GM13977 (cell line): ENCODE data around the gene FRMD4A.

ENCODE experiments used
- DNase-seq: peaks from one replicate; pipeline ENCODE4 v3.0.0; 2012; ENCODE audit warnings: low spot score
- in situ Hi-C: fragments of 300-500 bp; cut with MboI; formaldehyde crosslinking; loops from one replicate; pipeline ENCODE4 v1.12.0; 2022; ENCODE audit warnings: low sequenced_read_pairs, low pct_unique_long_range_greater_than_20kb, mixed read lengths, inconsistent platforms; ENCODE audit not compliant: unreplicated experiment
- TF ChIP-seq, protein P1 (sequence below): IDR thresholded peaks from 2 replicates; pipeline ENCODE4 v1.5.1; 2012; ENCODE audit warnings: mild to moderate bottlenecking, control low read depth; ENCODE audit not compliant: insufficient read depth; ENCODE audit errors: extremely low read depth, missing control alignments

The FRMD4A gene

DNA sequence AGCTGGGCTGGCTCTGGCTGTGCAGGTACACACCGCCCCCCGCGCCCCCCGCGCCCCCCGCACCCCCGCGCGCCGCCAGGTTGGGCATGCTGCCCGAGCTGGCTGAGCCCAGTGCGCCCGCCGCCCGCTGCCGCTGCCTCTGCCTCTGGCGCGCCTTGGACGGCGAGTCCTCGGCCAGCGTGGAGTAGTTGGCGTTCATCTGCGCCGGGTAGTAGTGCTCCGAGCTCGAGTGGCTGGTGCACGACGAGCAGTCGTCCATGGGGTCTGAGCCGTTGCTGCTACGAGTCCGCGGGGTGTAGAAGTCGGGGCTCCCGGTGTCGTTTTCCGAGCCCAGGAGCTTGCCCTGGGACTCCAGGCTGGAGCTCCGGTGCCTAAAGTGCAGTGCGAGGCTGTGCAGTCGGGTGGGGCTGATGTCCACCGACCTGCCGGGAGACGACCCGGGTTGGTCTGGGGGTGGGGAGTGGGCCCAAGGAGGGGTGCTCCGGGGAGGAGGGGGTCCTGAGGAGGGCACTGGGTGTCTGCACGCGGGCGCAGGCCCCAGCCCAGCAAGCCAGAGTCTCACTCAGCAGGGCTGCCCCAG is 673.5 kb downstream of the FRMD4A start:
- in situ Hi-C loops = no loop called here
- no peak for DNase-seq
- TF ChIP-seq, protein P1, sequence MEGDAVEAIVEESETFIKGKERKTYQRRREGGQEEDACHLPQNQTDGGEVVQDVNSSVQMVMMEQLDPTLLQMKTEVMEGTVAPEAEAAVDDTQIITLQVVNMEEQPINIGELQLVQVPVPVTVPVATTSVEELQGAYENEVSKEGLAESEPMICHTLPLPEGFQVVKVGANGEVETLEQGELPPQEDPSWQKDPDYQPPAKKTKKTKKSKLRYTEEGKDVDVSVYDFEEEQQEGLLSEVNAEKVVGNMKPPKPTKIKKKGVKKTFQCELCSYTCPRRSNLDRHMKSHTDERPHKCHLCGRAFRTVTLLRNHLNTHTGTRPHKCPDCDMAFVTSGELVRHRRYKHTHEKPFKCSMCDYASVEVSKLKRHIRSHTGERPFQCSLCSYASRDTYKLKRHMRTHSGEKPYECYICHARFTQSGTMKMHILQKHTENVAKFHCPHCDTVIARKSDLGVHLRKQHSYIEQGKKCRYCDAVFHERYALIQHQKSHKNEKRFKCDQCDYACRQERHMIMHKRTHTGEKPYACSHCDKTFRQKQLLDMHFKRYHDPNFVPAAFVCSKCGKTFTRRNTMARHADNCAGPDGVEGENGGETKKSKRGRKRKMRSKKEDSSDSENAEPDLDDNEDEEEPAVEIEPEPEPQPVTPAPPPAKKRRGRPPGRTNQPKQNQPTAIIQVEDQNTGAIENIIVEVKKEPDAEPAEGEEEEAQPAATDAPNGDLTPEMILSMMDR = no peak

DNA sequence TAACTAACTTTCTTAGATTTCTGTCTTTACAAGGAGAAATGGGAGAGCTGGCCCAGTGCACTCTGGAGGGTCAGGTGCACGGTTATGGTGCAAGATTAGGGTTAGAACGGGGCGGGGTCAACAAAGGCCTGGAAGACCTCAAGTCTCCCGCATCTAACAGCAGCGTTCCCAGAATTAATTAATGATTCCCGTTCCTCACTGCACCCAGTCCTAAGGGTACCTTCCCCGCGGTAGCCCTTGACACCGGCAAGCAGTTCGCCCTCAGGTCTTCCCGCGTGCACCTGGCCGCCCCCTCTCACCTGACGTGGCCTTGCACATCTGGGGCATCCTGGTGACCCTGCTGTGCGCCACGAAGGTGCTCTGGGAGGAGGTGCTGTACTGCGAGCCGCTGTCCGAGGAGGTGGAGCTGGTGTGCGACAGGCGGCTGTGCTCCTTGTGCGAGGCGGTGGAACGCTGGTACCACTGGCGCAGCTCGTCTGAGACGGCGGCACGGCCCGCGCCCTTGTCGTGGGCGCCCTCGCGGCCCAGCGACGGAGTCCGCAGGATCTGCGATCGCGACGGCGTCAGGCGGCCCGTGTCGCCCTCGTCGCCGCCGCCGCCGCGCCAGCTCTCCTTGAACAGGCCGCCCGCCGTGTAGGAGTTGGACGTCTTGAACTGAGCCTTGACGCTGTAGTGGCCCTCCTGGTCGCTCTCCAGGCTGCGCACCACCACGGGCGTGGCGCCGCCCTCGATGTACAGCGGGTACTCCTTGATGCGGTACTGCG is 674.2 kb downstream of the FRMD4A start:
- no peak for DNase-seq
- in situ Hi-C loops = no loop called here
- TF ChIP-seq, protein P1 = no peak

DNA sequence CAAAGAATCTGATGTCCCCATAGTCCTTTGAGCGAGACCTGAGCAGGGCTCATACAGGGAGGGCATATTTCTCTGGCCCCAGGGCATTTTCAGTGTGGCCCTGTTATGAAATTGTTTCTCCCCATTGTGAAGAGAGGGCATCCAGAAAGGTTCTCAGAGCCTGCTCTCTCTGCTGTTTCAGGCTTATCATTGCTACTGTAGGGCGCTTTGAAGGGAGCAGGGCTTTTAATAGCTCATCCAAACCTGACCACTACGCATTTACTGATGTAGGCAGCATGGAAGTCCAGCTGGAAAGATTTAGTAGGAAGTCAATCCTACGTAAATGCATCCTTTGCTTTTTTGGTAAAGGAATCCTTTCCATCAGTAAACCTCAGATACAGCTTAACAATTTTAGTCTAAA is 675.9 kb downstream of the FRMD4A start:
- TF ChIP-seq, protein P1 = no peak
- DNase-seq = no peak
- in situ Hi-C loops = no loop called here

DNA sequence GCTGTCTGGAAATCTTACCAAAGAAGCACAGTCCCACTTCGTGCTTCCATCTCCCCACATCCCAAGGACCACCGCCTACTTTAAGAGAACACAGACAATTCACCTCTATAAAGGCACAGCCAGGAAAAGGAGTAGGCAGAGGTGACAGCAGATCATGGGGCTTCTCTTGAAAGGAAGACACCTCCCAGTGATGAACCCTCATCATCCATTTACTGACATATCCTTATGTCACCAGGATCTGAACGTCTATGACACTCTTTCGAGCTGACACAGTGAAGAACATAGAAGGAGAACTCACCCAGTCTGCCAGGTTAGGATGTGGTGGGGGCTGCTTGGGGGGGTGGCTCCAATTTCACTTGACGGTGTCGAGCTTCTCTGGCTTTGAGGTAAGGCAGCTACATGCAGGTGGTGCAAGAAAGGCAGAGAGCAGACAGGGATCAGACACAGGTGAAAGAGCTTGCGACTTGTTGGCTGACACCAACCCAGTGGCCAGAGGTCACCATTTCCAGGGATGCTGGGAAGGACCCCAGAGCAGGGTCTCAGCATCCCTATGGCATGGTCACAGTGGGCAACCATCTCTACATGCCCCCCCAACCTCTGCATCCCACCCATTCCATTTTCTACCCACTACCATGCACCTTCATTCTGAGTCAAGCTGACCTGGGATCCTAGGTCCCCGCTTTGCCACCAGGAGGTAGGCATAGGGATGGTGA is 676.5 kb downstream of the FRMD4A start:
- TF ChIP-seq, protein P1 = no peak
- in situ Hi-C loops = no loop called here
- DNase-seq = no peak

DNA sequence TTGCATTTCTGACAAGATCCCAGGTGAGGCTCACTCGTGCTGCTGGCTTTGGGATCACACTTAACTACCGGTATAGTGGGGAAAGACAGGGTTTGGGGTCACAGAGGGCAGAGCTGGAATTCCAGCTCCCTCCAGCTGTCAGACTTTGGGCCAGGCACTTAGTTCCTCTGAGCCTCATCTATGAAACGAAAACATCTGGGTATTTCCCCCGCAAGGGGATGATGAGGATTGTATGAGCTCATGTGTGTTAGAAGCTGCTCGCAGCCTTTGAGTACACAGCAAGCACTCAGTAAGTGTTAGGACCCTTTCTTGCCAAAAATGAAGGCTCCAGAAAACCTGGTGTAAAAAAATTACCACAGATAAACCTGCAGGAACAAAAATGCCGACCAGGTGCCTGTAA is 677.9 kb downstream of the FRMD4A start:
- no peak for DNase-seq
- in situ Hi-C loops = no loop called here
- TF ChIP-seq, protein P1 = no peak

DNA sequence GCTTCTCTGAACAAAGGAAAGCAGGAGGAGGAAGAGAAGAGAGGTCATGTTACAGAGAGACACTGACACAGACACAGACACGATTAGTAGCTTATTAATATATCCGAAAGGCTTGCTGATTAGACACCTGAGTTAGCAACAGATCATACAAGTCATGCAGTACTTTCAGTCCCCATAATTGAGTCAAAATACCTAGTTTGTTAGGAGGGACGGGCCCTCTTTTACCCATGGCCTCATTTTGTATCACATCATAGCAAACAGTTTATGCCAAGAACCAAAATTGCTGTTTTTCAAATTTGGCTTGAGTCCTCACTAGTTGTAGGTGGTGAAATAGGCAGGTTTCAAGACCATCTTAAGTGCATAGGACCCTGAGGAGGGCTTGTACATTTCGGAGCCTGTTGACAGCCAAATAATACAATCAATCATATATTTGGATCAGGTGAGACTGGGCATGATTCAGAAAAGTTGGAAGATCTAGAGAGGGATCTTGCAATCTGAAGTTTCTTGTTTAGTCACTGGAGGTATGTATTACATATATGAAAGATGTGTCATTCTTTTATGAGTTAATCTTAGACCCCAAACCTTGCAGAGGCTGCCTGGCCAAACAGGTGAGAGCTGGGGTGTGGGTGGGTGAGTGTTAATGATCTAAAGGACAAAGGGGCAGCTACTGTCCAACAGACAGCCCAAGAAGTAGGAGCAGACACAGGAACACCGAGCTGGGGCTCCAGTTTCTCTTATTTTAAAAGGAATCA is 678.6 kb downstream of the FRMD4A start:
- no peak for DNase-seq
- TF ChIP-seq, protein P1 = no peak
- in situ Hi-C loops = no loop called here
